Activated B cell treated with CpG ODN at 0.5 μM for 24 hours (primary cell): ENCODE data around the gene DOK7. TPM values are rescaled to one million over a fixed set of nuclear protein-coding genes. Genes with fewer than 3 reads are reported as not detected.

ENCODE experiments used
- ATAC-seq: fragments of 200-7000 bp; cut with Tn5 transposase; one replicate; pipeline ENCODE4 v1.10.0; 2021; ENCODE audit warnings: low read depth, mild to moderate bottlenecking, moderate library complexity
- CTCF ChIA-PET: fragments of 350-600 bp; sonication (Branson Sonifier 250); formaldehyde crosslinking; loops from one replicate; lab custom pipeline; 2021; ENCODE audit warnings: antibody characterized with exemption; lab: Charles Lee
- POLR2A ChIA-PET: fragments of 350-600 bp; sonication (Branson Sonifier 250); formaldehyde crosslinking; loops from one replicate; lab custom pipeline; 2021; ENCODE audit warnings: antibody characterized with exemption; lab: Charles Lee
- DNase-seq: peaks from one replicate; pipeline ENCODE4 v3.0.0; 2022
- H3K27ac Mint-ChIP-seq: one replicate; pipeline ENCODE4 v1.8.0; 2020; ENCODE audit warnings: mixed read lengths
- H3K27me3 Mint-ChIP-seq: one replicate; pipeline ENCODE4 v1.8.0; 2021; ENCODE audit warnings: mixed read lengths
- H3K36me3 Mint-ChIP-seq: one replicate; pipeline ENCODE4 v1.8.0; 2021; ENCODE audit warnings: low read depth, mixed read lengths
- H3K4me1 Mint-ChIP-seq: one replicate; pipeline ENCODE4 v1.8.0; 2021; ENCODE audit warnings: mixed read lengths
- H3K4me3 Mint-ChIP-seq: one replicate; pipeline ENCODE4 v1.8.0; 2020; ENCODE audit warnings: mild to moderate bottlenecking, mixed read lengths
- H3K9me3 Mint-ChIP-seq: one replicate; pipeline ENCODE4 v1.8.0; 2020; ENCODE audit warnings: mixed read lengths
- intact Hi-C: fragments of 100-400 bp; cut with micrococcal nuclease; formaldehyde crosslinking; loops from one replicate; pipeline ENCODE4 v1.15.1; 2024
- total RNA-seq: library from RNA; stranded (reverse); gene quantifications from 2 replicates; pipeline ENCODE4 v1.2.3, GENCODE V29; 2022
- TF ChIP-seq, protein P1 (sequence below): fragments of 200-600 bp; IDR thresholded peaks from one replicate; pipeline ENCODE4 v1.8.0; 2022; ENCODE audit warnings: antibody characterized with exemption, mild to moderate bottlenecking

The DOK7 gene
- total RNA-seq, 1 donor from 2014 or later = 2.7 TPM

- ATAC-seq (no peak), DNase-seq (no peak)
- Mint-ChIP-seq H3K9me3 (no peaks in the 10 kb centered on the region), H3K36me3 (no peaks in the 10 kb centered on the region), H3K4me1 (no peaks in the 10 kb centered on the region), H3K27ac (no peak overlapping the region), H3K27me3 (peaks cover 8% of the 10 kb centered on the region), H3K4me3 (no peak overlapping the region)
- TF ChIP-seq, protein P1, sequence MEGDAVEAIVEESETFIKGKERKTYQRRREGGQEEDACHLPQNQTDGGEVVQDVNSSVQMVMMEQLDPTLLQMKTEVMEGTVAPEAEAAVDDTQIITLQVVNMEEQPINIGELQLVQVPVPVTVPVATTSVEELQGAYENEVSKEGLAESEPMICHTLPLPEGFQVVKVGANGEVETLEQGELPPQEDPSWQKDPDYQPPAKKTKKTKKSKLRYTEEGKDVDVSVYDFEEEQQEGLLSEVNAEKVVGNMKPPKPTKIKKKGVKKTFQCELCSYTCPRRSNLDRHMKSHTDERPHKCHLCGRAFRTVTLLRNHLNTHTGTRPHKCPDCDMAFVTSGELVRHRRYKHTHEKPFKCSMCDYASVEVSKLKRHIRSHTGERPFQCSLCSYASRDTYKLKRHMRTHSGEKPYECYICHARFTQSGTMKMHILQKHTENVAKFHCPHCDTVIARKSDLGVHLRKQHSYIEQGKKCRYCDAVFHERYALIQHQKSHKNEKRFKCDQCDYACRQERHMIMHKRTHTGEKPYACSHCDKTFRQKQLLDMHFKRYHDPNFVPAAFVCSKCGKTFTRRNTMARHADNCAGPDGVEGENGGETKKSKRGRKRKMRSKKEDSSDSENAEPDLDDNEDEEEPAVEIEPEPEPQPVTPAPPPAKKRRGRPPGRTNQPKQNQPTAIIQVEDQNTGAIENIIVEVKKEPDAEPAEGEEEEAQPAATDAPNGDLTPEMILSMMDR = no peak
- CTCF ChIA-PET = no interaction called here
- POLR2A ChIA-PET = no interaction called here
- intact Hi-C loops = no loop called here
Observed at GRCh38 chr4:3473181-3473950, 10.3 kb downstream of the DOK7 start.

DNA sequence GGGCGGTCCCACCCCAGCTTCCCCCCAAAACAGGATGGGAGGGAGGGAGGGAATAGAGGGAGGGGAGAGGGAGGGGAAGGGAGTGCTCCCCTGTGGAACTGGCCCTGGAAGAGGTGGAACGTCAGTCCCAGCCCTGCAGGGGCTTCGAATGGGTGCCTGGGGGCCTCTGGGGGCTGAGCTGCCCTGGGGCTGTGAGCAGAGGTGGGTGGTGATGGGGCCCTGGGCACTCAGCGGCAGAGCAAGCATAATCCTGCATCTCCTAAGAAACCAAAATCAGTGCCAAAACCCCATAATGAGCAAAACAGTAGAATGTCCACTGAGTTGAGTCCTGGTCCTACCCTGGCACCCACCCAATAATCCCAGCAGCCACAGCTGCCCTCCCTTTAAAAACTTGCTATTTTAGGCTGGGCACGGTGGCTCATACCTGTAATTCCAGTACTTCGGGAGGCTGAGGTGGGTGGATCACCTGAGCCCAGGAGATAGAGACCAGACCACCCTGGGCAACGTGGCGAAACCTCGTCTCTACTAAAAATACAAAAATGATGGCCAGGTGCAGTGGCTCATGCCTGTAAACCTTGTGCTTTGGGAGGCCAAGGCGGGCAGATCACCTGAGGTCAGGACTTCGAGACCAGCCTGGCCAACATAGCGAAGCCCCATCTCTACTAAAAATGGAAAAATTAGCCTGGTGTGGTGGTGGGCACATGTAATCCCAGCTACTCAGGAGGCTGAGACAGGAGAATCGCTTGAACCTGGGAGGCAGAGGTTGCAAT is 11.1 kb downstream of the DOK7 start:
- Mint-ChIP-seq H3K4me1 (no peaks in the 10 kb centered on the region), H3K27ac (no peak overlapping the region), H3K9me3 (no peaks in the 10 kb centered on the region), H3K4me3 (no peak overlapping the region), H3K27me3 (peaks cover 8% of the 10 kb centered on the region), H3K36me3 (no peaks in the 10 kb centered on the region)
- CTCF ChIA-PET = no interaction called here
- POLR2A ChIA-PET = no interaction called here
- TF ChIP-seq, protein P1 = no peak
- intact Hi-C loops = no loop called here
- ATAC-seq (no peak), DNase-seq (no peak)

GRCh38 chr4:3475041-3475712 is 12.1 kb downstream of the DOK7 start:
- TF ChIP-seq, protein P1 = no peak
- no peaks in the 10 kb centered on the region for H3K4me1 Mint-ChIP-seq
- H3K9me3 Mint-ChIP-seq = no peaks in the 10 kb centered on the region
- DNase-seq = no peak
- ATAC-seq = no peak
- POLR2A ChIA-PET = no interaction called here
- no peak overlapping the region for H3K4me3 Mint-ChIP-seq
- no peaks in the 10 kb centered on the region for H3K36me3 Mint-ChIP-seq
- intact Hi-C loops = no loop called here
- no peak overlapping the region for H3K27ac Mint-ChIP-seq
- peaks cover 8% of the 10 kb centered on the region for H3K27me3 Mint-ChIP-seq
- CTCF ChIA-PET = no interaction called here

DNA sequence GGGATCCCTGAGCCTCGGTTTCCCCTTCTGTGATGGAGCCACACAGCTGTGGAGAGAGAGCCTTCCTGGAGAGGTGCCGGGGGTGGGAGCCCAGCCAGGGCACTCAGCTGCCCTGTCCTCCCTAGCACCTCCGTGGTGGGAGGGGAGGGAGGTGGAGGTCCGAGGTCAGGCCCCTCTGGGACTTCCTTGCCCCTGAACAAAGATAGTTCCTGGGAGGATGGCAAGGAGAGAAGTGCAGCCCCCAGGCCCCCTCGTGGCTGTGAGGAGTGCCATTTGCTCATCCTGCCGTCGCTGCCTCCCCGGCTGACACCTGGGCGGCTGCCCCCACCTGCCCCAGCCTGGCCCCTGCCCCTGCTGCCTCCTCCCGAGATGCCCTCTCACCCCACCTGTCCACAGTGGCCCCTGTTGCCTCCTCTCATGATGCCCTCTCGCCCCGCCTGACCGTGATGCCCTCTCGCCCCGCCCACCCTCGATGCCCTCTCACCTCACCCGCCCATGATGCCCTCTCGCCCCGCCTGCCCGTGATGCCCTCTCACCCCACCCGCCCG is 12.7 kb downstream of the DOK7 start:
- TF ChIP-seq, protein P1 = no peak
- ChIA-PET POLR2A (no interaction called here), CTCF (no interaction called here)
- H3K9me3 Mint-ChIP-seq = no peaks in the 10 kb centered on the region
- H3K4me3 Mint-ChIP-seq = no peak overlapping the region
- H3K4me1 Mint-ChIP-seq = peaks cover 5% of the 10 kb centered on the region
- no peaks in the 10 kb centered on the region for H3K36me3 Mint-ChIP-seq
- ATAC-seq = no peak
- H3K27me3 Mint-ChIP-seq = peaks cover 6% of the 10 kb centered on the region
- no peak overlapping the region for H3K27ac Mint-ChIP-seq
- intact Hi-C loops = no loop called here
- no peak for DNase-seq

- no peaks in the 10 kb centered on the region for H3K36me3 Mint-ChIP-seq
- DNase-seq (no peak), ATAC-seq (no peak)
- no peak overlapping the region for H3K4me3 Mint-ChIP-seq
- H3K27me3 Mint-ChIP-seq = peaks cover 4% of the 10 kb centered on the region
- peaks cover 11% of the 10 kb centered on the region for H3K4me1 Mint-ChIP-seq
- no peaks in the 10 kb centered on the region for H3K9me3 Mint-ChIP-seq
- H3K27ac Mint-ChIP-seq = no peak overlapping the region
- ChIA-PET CTCF (no interaction called here), POLR2A (no interaction called here)
- TF ChIP-seq, protein P1 = no peak
- intact Hi-C loops = no loop called here
Observed at GRCh38 chr4:3476341-3476747, 13.2 kb downstream of the DOK7 start.
